ENCODE measurements around the gene CORO7.

Gene CORO7

GRCh38 chr16:4416200-4417032, at the start of gene CORO7:
CORO7 (minus strand) TSS chr16:4416596; CDS start chr16:4416518, 78 bp downstream.
- 0 out of 2 replicates have a peak, but pooled peaks have one; percentile 86 for TF ChIP-seq HDGF (IDR thresholded peaks at IDR 0.05; ENCODE audit: borderline replicate concordance)
- TF ChIP-seq LEF1 (IDR thresholded peaks at IDR 0.05; ENCODE audit: borderline replicate concordance) = no peak
- peak; percentile 81 for TF ChIP-seq TARDBP (IDR thresholded peaks at IDR 0.05)
- TF ChIP-seq FOXA1 (IDR thresholded peaks at IDR 0.05) = no peak
- TF ChIP-seq FOXM1 (IDR thresholded peaks at IDR 0.05; ENCODE audit: borderline replicate concordance) = no peak
- TF ChIP-seq L3MBTL2 (conservative IDR thresholded peaks at IDR 0.05) = peak; percentile 67
- TF ChIP-seq ZNF384 (IDR thresholded peaks at IDR 0.05) = no peak
- TF ChIP-seq, protein P1, sequence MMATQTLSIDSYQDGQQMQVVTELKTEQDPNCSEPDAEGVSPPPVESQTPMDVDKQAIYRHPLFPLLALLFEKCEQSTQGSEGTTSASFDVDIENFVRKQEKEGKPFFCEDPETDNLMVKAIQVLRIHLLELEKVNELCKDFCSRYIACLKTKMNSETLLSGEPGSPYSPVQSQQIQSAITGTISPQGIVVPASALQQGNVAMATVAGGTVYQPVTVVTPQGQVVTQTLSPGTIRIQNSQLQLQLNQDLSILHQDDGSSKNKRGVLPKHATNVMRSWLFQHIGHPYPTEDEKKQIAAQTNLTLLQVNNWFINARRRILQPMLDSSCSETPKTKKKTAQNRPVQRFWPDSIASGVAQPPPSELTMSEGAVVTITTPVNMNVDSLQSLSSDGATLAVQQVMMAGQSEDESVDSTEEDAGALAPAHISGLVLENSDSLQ (IDR thresholded peaks at IDR 0.05) = peak; percentile 72
- no peak for TF ChIP-seq SUZ12 (IDR thresholded peaks at IDR 0.05)
- no peak for TF ChIP-seq BHLHE40 (IDR thresholded peaks at IDR 0.05; ENCODE audit: borderline replicate concordance)
- no peak for TF ChIP-seq CTBP1 (IDR thresholded peaks at IDR 0.05; ENCODE audit: borderline replicate concordance)
- no peak for TF ChIP-seq FOXK2 (IDR thresholded peaks at IDR 0.05)
- no peak for TF ChIP-seq SP1 (IDR thresholded peaks at IDR 0.05)
- ChIA-PET POLR2A (interaction anchor here (1.0 to 1.7 kb wide), 4 partner anchors 8 to 65 kb away, joined by 3 to 7 read pairs (median 4); partner anchors contain the start of gene PAM16), CTCF (interaction anchor here (0.5 to 5.8 kb wide), 2 partner anchors 13 to 62 kb away, joined by 3 to 54 read pairs; no protein-coding TSS in a partner anchor)
- DNase-seq (ENCODE audit: extremely low spot score) = peak; percentile 97

GRCh38 chr16:4463522-4464163, 47.2 kb upstream of the CORO7 start:
- TF ChIP-seq ELF4 (IDR thresholded peaks at IDR 0.05) (no peak), TARDBP (IDR thresholded peaks at IDR 0.05) (no peak), FOXA1 (IDR thresholded peaks at IDR 0.05) (no peak), LEF1 (IDR thresholded peaks at IDR 0.05; ENCODE audit: borderline replicate concordance) (no peak), ZNF384 (IDR thresholded peaks at IDR 0.05) (no peak), HDGF (IDR thresholded peaks at IDR 0.05; ENCODE audit: borderline replicate concordance) (no peak), NFRKB (IDR thresholded peaks at IDR 0.05) (no peak)
- TF ChIP-seq, protein P1 (IDR thresholded peaks at IDR 0.05) = no peak
- ChIA-PET CTCF (interaction anchor here (0.6 to 1.4 kb wide), 3 partner anchors 12 to 74 kb away, joined by 3 to 5 read pairs (median 3); partner anchors contain the start of gene HMOX2), POLR2A (interaction anchor here (1.4 kb wide), 1 partner anchor 13 kb away, joined by 6 read pairs; the partner anchor contains the start of gene HMOX2)
- no peak for DNase-seq (ENCODE audit: extremely low spot score)

- no peak for TF ChIP-seq TARDBP (IDR thresholded peaks at IDR 0.05)
- TF ChIP-seq NFRKB (IDR thresholded peaks at IDR 0.05) = no peak
- TF ChIP-seq ARNT (IDR thresholded peaks at IDR 0.05) = no peak
- no peak for TF ChIP-seq CTBP1 (IDR thresholded peaks at IDR 0.05; ENCODE audit: borderline replicate concordance)
- no peak for TF ChIP-seq FOXM1 (IDR thresholded peaks at IDR 0.05; ENCODE audit: borderline replicate concordance)
- no peak for TF ChIP-seq ELF4 (IDR thresholded peaks at IDR 0.05)
- no peak for TF ChIP-seq SUZ12 (IDR thresholded peaks at IDR 0.05)
- TF ChIP-seq L3MBTL2 (conservative IDR thresholded peaks at IDR 0.05) = no peak
- no peak for TF ChIP-seq LEF1 (IDR thresholded peaks at IDR 0.05; ENCODE audit: borderline replicate concordance)
- TF ChIP-seq BHLHE40 (IDR thresholded peaks at IDR 0.05; ENCODE audit: borderline replicate concordance) = no peak
- TF ChIP-seq ZNF384 (IDR thresholded peaks at IDR 0.05) = no peak
- no peak for TF ChIP-seq FOXK2 (IDR thresholded peaks at IDR 0.05)
- TF ChIP-seq, protein P1 (IDR thresholded peaks at IDR 0.05) = no peak
- no peak for TF ChIP-seq SP1 (IDR thresholded peaks at IDR 0.05)
- TF ChIP-seq FOXA1 (IDR thresholded peaks at IDR 0.05) = no peak
- TF ChIP-seq HDGF (IDR thresholded peaks at IDR 0.05; ENCODE audit: borderline replicate concordance) = no peak
- POLR2A ChIA-PET = no interaction called here
- CTCF ChIA-PET = interaction anchor here (0.6 kb wide), 1 partner anchor 17 kb away, joined by 3 read pairs; no protein-coding TSS in a partner anchor
- DNase-seq (ENCODE audit: extremely low spot score) = no peak
Measured at GRCh38 chr16:4461250-4462085, 45.1 kb upstream of the CORO7 start.

DNA sequence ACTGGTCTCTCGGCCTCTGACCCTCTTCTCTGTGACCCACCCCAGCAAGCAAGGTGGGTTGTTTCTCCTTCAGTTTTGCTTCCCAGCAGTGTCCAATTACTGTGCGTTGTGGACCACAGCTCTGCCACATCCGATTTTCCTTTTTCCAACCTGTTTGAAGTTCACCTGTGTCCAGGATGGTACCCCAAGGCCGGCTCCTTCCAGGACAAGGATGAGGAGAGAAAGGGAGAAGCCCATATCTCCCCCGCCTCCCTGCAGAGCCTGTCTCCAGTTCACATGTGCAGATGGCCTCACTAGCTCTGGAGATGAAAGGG, 44.5 kb upstream of the CORO7 start:
- CTCF ChIA-PET = interaction anchor here (0.6 kb wide), 2 partner anchors 16 to 17 kb away, joined by 3 read pairs; no protein-coding TSS in a partner anchor
- DNase-seq (ENCODE audit: extremely low spot score) = no peak
- POLR2A ChIA-PET = no interaction called here
- TF ChIP-seq, protein P1 (IDR thresholded peaks at IDR 0.05) = no peak
- TF ChIP-seq FOXK2 (IDR thresholded peaks at IDR 0.05) = no peak

DNA sequence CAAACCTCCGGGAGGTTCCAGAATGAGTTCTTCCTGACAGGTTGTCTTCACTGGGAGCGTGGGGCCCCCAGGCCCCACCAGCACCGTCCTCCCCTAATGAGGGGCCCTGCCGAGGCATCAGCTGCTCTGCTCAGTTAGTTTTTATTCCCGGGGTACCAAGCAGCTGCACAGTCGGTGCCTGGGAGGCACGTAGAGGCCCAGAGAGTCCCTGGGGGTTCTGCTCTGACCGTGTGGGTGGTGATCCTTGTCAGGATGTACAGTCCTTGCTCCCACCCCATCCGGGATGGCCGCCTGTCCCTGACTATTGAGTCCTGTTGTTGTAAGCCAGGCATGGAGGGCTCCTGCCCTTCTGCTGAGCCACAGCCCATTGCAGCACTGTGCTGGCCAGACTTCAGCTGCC, 39.6 kb upstream of the CORO7 start:
- POLR2A ChIA-PET = no interaction called here
- no peak for TF ChIP-seq LEF1 (IDR thresholded peaks at IDR 0.05; ENCODE audit: borderline replicate concordance)
- TF ChIP-seq L3MBTL2 (conservative IDR thresholded peaks at IDR 0.05) = no peak
- no peak for TF ChIP-seq CTBP1 (IDR thresholded peaks at IDR 0.05; ENCODE audit: borderline replicate concordance)
- TF ChIP-seq TARDBP (IDR thresholded peaks at IDR 0.05) = no peak
- no peak for TF ChIP-seq SUZ12 (IDR thresholded peaks at IDR 0.05)
- TF ChIP-seq FOXM1 (IDR thresholded peaks at IDR 0.05; ENCODE audit: borderline replicate concordance) = no peak
- no peak for TF ChIP-seq SP1 (IDR thresholded peaks at IDR 0.05)
- no peak for TF ChIP-seq ZNF384 (IDR thresholded peaks at IDR 0.05)
- TF ChIP-seq NFRKB (IDR thresholded peaks at IDR 0.05) = no peak
- no peak for TF ChIP-seq ARNT (IDR thresholded peaks at IDR 0.05)
- TF ChIP-seq HDGF (IDR thresholded peaks at IDR 0.05; ENCODE audit: borderline replicate concordance) = no peak
- TF ChIP-seq, protein P1 (IDR thresholded peaks at IDR 0.05) = no peak
- TF ChIP-seq BHLHE40 (IDR thresholded peaks at IDR 0.05; ENCODE audit: borderline replicate concordance) = no peak
- no peak for TF ChIP-seq ELF4 (IDR thresholded peaks at IDR 0.05)
- TF ChIP-seq FOXK2 (IDR thresholded peaks at IDR 0.05) = no peak
- CTCF ChIA-PET = no interaction called here
- no peak for DNase-seq (ENCODE audit: extremely low spot score)
